Cortex of kidney (tissue), 1 donor: ENCODE measurements around the gene TTC22.

Experiments
- DNase-seq: peaks from one replicate; lab custom pipeline; 2025; lab: John Stamatoyannopoulos, UW

Gene TTC22

GRCh38 chr1:54800899-54801759 lies at the start of gene TTC22:
TSS of gene TTC22 (minus strand) at chr1:54801323. CDS start at chr1:54801163, 160 bp downstream.
- DNase-seq, result no peak

- DNase-seq, result no peak
Observed at GRCh38 chr1:54850737-54851136, 49.6 kb upstream of the TTC22 start.

- DNase-seq, result no peak
Observed at GRCh38 chr1:54850069-54850730, 49.1 kb upstream of the TTC22 start.

GRCh38 chr1:54849219-54850068 lies 48.3 kb upstream of the TTC22 start:
- DNase-seq, result no peak

GRCh38 chr1:54848134-54848948 lies 47.2 kb upstream of the TTC22 start:
- DNase-seq, result no peak

GRCh38 chr1:54846716-54847284 lies 45.7 kb upstream of the TTC22 start:
- DNase-seq, result no peak

GRCh38 chr1:54846301-54846700 lies 45.2 kb upstream of the TTC22 start:
- no peak for DNase-seq

- no peak for DNase-seq
Observed at GRCh38 chr1:54845772-54846171, 44.6 kb upstream of the TTC22 start.

GRCh38 chr1:54844564-54844963 lies 43.4 kb upstream of the TTC22 start:
- no peak for DNase-seq

- no peak for DNase-seq
Observed at GRCh38 chr1:54843449-54843848, 42.3 kb upstream of the TTC22 start.

- no peak for DNase-seq
Observed at GRCh38 chr1:54842963-54843362, 41.8 kb upstream of the TTC22 start.

- no peak for DNase-seq
Observed at GRCh38 chr1:54842206-54842915, 41.2 kb upstream of the TTC22 start.

GRCh38 chr1:54839824-54840223 lies 38.7 kb upstream of the TTC22 start:
- no peak for DNase-seq

GRCh38 chr1:54838565-54839180 lies 37.5 kb upstream of the TTC22 start:
- DNase-seq, result no peak

- DNase-seq, result no peak
Observed at GRCh38 chr1:54837002-54837853, 36.1 kb upstream of the TTC22 start.

- DNase-seq, result no peak
Observed at GRCh38 chr1:54836594-54836993, 35.5 kb upstream of the TTC22 start.

GRCh38 chr1:54835970-54836369 lies 34.8 kb upstream of the TTC22 start:
- DNase-seq, result no peak

- no peak for DNase-seq
Observed at GRCh38 chr1:54835131-54835898, 34.2 kb upstream of the TTC22 start.
